ENCODE results near the gene NRXN3. TPM values are rescaled to one million over a fixed set of nuclear protein-coding genes. Genes with fewer than 3 reads are reported as not detected.

Gene NRXN3
- total RNA-seq, 2 experiments from 2014 or later: not detected

DNA sequence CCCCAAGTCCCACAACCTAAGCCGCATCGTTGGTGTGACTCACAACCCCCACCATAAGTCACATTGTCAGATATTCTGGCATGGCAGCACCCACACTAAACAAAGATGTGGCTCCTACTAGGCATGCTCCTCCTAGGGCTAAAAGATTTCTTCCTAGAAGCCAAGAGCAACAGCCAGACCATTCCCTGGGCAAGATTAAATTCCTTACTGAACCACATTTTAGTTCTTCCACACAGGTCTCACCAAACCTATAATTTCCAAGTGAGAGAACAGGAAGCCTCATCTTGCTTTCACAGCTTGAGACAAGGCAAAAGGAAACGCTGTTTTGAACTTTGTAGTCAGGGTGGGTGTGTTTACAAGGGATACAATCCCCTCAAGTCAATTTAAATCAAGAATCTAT, 1408.3 kb downstream of the NRXN3 start:
- Histone ChIP-seq H3K4me2 (ENCODE audit: low read length) (no peak overlapping the region), H4K20me1 (ENCODE audit: insufficient read depth, low read length) (no peaks in the 10 kb centered on the region), H3K27ac (ENCODE audit: low read depth, low read length, poor library complexity, severe bottlenecking) (no peak overlapping the region), H3K36me3 (ENCODE audit: insufficient read depth, low read length) (no peaks in the 10 kb centered on the region), H3K9me2 (ENCODE audit: insufficient read depth, low read length) (no peaks in the 10 kb centered on the region), H3K4me1 (ENCODE audit: insufficient read depth, low read length, poor library complexity, severe bottlenecking) (no peaks in the 10 kb centered on the region), H2AFZ (ENCODE audit: low read length) (no peak overlapping the region), H3K4me3 (ENCODE audit: low read depth, low read length, poor library complexity, severe bottlenecking) (no peak overlapping the region), H3K79me2 (ENCODE audit: insufficient read depth, low read depth, low read length) (no peaks in the 10 kb centered on the region), H3K9me3 (ENCODE audit: low read length) (no peaks in the 10 kb centered on the region)
- intact Hi-C loops (cut with micrococcal nuclease; ENCODE audit: unreplicated experiment): no loop called here
- no peak for DNase-seq (ENCODE audit: low spot score)
- TF ChIP-seq EZH2phosphoT487 (IDR thresholded peaks at IDR 0.05; ENCODE audit: borderline replicate concordance, low read depth, low read length): no peak
- TF ChIP-seq, protein P1, sequence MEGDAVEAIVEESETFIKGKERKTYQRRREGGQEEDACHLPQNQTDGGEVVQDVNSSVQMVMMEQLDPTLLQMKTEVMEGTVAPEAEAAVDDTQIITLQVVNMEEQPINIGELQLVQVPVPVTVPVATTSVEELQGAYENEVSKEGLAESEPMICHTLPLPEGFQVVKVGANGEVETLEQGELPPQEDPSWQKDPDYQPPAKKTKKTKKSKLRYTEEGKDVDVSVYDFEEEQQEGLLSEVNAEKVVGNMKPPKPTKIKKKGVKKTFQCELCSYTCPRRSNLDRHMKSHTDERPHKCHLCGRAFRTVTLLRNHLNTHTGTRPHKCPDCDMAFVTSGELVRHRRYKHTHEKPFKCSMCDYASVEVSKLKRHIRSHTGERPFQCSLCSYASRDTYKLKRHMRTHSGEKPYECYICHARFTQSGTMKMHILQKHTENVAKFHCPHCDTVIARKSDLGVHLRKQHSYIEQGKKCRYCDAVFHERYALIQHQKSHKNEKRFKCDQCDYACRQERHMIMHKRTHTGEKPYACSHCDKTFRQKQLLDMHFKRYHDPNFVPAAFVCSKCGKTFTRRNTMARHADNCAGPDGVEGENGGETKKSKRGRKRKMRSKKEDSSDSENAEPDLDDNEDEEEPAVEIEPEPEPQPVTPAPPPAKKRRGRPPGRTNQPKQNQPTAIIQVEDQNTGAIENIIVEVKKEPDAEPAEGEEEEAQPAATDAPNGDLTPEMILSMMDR (conservative IDR thresholded peaks at IDR 0.05; ENCODE audit: low read length): no peak
- POLR2A ChIA-PET: no interaction called here
- BruUV-seq (replicated peaks): no TSS peak
- CTCF ChIA-PET (ENCODE audit: unreplicated experiment): no interaction called here

- no peaks in the 10 kb centered on the region for H4K20me1 ChIP-seq (ENCODE audit: insufficient read depth, low read length)
- CTCF ChIA-PET (ENCODE audit: unreplicated experiment): no interaction called here
- BruUV-seq (replicated peaks): no TSS peak
Measured at GRCh38 chr14:79580414-79580813, 1410.2 kb downstream of the NRXN3 start.

DNA sequence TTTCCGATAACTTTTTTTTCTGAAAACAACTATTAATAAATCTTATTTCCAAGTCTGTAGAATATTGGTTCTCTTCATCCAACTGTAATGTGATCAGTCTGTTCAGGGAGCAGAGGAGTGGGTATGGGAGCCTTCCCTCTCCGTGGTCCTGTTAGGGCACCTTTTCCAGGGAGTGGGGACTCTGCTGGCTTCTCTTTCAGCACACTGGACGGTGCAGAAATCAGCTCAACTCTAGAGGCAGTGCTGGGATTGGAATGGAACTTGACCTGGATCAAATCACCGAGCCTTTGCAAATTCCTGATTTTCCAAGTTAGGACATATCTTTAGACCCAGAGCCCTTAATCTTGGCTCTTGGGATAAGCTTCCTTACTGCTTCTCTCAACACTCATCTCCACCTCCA, 1410.7 kb downstream of the NRXN3 start:
- no peak overlapping the region for H3K4me3 ChIP-seq (ENCODE audit: low read depth, low read length, poor library complexity, severe bottlenecking)
- H3K79me2 ChIP-seq (ENCODE audit: insufficient read depth, low read depth, low read length): no peaks in the 10 kb centered on the region
- no peaks in the 10 kb centered on the region for H3K36me3 ChIP-seq (ENCODE audit: insufficient read depth, low read length)
- no peaks in the 10 kb centered on the region for H3K9me3 ChIP-seq (ENCODE audit: low read length)
- H3K4me1 ChIP-seq (ENCODE audit: insufficient read depth, low read length, poor library complexity, severe bottlenecking): no peaks in the 10 kb centered on the region
- no peak overlapping the region for H3K4me2 ChIP-seq (ENCODE audit: low read length)
- no peaks in the 10 kb centered on the region for H4K20me1 ChIP-seq (ENCODE audit: insufficient read depth, low read length)
- BruUV-seq (replicated peaks): no TSS peak
- ChIA-PET CTCF (ENCODE audit: unreplicated experiment) (no interaction called here), POLR2A (interaction anchor here (1.2 kb wide), 1 partner anchor 249 kb away, joined by 3 read pairs; no protein-coding TSS in a partner anchor)
- TF ChIP-seq, protein P1 (conservative IDR thresholded peaks at IDR 0.05; ENCODE audit: low read length): no peak
- no peak for TF ChIP-seq EZH2phosphoT487 (IDR thresholded peaks at IDR 0.05; ENCODE audit: borderline replicate concordance, low read depth, low read length)
- H2AFZ ChIP-seq (ENCODE audit: low read length): no peak overlapping the region
- H3K9me2 ChIP-seq (ENCODE audit: insufficient read depth, low read length): no peaks in the 10 kb centered on the region
- intact Hi-C loops (cut with micrococcal nuclease; ENCODE audit: unreplicated experiment): no loop called here
- no peak overlapping the region for H3K27ac ChIP-seq (ENCODE audit: low read depth, low read length, poor library complexity, severe bottlenecking)
- DNase-seq (ENCODE audit: low spot score): no peak

More at GRCh38 chr14:79580414-79580813, 1410.2 kb downstream of the NRXN3 start:
- Histone ChIP-seq H3K27ac (ENCODE audit: low read depth, low read length, poor library complexity, severe bottlenecking) (no peak overlapping the region), H3K79me2 (ENCODE audit: insufficient read depth, low read depth, low read length) (no peaks in the 10 kb centered on the region), H3K4me1 (ENCODE audit: insufficient read depth, low read length, poor library complexity, severe bottlenecking) (no peaks in the 10 kb centered on the region), H2AFZ (ENCODE audit: low read length) (no peak overlapping the region), H3K4me3 (ENCODE audit: low read depth, low read length, poor library complexity, severe bottlenecking) (no peak overlapping the region), H3K9me3 (ENCODE audit: low read length) (no peaks in the 10 kb centered on the region), H3K4me2 (ENCODE audit: low read length) (no peak overlapping the region), H3K9me2 (ENCODE audit: insufficient read depth, low read length) (no peaks in the 10 kb centered on the region), H3K36me3 (ENCODE audit: insufficient read depth, low read length) (no peaks in the 10 kb centered on the region)
- no peak for TF ChIP-seq EZH2phosphoT487 (IDR thresholded peaks at IDR 0.05; ENCODE audit: borderline replicate concordance, low read depth, low read length)
- TF ChIP-seq, protein P1 (conservative IDR thresholded peaks at IDR 0.05; ENCODE audit: low read length): no peak
- POLR2A ChIA-PET: no interaction called here
- no peak for DNase-seq (ENCODE audit: low spot score)
- intact Hi-C loops (cut with micrococcal nuclease; ENCODE audit: unreplicated experiment): no loop called here
